Middle frontal gyrus (tissue), 1 donor: ENCODE data around the gene UBN2.
"Not testable (repeated sequence)": the region's sequence is repeated elsewhere in the genome, so short reads cannot be mapped to it uniquely, and the experiment has no call there.

Source experiments
- DNase-seq: peaks from one replicate; pipeline ENCODE4 v3.0.0-alpha.2; 2015; ENCODE audit warnings: low spot score; ENCODE audit errors: extremely low spot score

The UBN2 gene

GRCh38 chr7:139294951-139295575, 64.0 kb downstream of the UBN2 start:
- no peak for DNase-seq

DNA sequence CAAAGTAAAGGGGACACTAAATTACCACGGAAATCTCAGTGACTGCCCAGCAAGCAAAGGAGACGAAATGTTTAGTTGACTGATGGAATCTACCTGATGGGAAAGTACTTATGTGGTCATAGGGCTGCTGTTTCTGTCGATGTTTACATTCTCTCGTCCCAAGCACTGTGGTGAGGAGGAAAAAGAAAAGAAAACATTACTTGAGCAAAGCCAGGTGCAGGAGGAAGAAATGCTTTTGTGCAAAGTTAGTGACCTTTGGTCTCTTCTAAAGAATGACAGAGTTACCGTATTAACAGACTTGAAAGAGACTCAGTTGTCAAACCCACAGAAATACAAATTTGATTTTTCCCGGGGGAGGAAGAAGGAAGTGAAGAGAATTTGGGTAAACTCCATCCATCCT, 66.8 kb downstream of the UBN2 start:
- DNase-seq: no peak

DNA sequence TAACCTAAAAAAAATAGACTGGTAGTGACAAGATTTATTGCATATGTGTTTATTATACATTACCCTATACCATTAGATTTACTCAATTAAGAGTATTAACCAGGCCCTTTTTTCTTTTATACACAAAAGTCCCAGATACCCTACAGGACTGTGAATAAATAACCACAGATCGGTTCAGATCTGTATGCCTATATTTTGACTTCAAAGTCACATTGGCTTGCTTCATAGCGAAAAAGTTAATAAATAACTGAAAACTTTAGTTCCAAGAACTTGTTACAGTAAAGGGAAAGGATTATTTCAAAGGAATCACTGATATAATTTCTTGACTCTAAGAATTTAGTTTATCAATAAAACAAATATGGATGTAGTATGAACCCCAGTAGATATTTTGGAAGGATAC, 68.3 kb downstream of the UBN2 start:
- DNase-seq: no peak

DNA sequence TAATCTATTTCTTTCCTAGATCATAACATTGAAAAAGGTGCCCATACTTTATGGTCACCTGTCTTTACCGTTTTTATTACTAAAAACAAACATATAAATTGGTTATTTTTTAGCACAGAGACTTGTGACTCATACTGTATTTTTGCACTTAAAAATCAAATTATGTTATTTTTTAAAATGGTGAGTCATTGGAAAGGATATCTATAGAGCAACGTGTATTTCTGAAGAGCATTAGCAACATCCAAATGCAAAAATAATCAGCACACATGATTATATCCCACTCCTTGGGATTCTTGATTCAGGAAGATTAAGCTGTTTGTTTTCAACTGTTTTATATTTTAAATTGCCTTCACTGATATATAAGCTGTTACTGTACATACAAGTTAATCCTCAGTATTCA, 69.4 kb downstream of the UBN2 start:
- DNase-seq: no peak

- DNase-seq: no peak
Observed at GRCh38 chr7:139304517-139304916, 73.5 kb downstream of the UBN2 start.

DNA sequence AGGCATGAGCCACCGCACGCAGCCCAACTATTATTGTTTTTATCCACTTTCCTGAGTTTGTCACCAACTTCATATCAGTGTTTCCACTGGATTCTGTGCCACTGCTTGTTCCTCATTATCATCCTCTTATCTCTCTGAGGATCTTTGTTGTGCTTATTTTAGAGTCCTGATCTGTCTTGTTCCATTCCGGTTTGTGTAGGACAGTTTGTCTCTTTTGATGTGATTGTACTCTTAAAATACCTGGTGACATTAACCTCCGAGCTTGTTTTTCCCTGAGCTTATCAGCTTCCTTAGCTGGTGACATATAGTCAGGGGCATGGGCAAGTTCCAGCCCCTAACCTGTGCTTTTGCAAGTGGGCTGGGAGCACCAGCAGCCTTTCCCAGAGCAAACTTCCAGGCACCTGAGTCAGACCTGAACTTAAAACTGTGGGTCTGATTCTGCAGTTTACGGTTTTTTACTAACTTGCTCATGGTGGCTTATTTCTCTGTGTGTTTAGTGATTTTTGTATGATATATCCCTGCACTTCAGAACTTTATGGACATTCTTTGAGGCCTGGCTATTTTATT, 87.0 kb downstream of the UBN2 start:
- no peak for DNase-seq

- DNase-seq: no peak
Observed at GRCh38 chr7:139321071-139321745, 90.2 kb downstream of the UBN2 start.

GRCh38 chr7:139324709-139325108, 93.7 kb downstream of the UBN2 start:
- DNase-seq: not testable (repeated sequence)

DNA sequence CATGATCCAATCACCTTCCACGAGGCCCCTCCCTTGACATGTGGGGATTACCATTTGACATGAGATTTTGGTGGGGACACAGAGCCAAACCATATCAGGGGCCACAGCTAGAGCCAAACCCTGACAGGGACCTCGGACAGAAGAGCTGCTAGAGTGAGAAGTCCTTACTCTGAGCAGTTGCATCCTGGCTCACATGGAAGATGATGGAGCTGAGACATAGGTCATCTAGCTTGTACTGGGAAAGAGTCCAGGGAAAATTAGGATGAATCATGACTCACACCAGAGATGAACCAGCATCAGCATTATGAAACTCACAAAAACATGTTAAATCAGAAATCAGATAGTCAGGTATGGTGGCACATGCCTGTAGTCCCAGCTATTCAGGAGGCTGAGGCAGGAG, 97.3 kb downstream of the UBN2 start:
- DNase-seq: no peak

GRCh38 chr7:139329119-139329518, 98.1 kb downstream of the UBN2 start:
- DNase-seq: no peak

DNA sequence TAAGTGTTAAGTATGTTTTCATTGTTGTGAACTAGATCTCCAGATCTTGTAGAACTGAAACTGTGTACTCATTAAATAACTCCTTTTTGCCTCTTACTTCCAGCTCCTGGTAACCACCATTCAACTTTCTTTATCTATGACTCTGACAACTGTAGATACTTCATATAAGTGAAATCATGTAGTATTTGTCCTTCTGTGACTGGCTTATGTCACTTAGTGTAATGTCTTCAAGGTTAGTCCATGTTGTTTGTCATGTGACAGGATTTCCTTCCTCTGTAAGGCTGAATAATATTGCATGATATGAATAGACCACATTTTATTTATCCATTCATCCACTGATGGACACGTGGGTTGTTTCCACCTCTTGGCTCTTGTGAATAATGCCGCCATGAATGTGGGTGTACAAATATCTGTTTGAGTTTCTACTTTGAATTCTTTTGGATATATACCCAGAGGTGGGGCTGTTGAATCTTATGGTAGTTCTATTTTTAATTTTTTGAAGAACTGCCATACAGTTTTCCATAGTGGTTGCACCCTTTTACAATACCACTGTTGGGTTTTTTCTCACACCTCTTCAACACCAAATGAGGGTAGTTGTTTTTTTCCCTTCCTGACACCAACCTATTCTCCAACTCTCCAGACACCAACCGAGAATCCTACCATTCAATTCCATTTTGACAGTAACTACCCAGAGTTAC, 99.4 kb downstream of the UBN2 start:
- DNase-seq: no peak

DNA sequence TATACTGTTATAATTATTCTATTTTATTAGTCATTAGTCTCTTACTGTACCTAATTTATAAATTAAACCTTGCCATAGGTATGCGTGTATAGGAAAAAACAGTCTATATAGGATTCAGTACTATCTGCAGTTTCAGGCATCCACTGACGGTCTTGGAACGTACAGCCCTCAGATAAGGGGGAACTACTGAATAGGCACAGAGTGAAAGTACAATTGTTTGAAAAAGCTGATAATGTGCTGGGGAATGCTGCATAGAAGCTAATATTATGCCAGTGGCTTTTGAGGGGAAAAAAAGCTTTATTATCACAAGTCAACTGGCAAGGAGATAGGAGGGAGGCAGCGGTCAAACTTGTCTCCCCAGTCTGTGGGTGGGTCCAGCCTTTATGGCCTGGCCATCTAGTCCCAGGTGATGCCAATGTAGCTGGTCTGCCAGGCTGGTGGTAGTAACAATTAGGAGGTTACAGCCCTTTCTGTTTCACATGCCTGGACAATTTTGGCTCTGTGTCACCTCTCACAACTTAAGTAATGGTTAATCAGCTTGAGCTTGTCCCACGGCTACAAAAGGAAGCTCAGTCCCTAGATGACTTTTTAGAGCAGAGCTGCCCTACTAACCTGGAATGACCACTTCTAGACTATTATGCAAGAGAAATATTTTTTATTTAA, 101.8 kb downstream of the UBN2 start:
- no peak for DNase-seq

GRCh38 chr7:139333443-139333842, 102.4 kb downstream of the UBN2 start:
- not testable (repeated sequence) for DNase-seq

DNA sequence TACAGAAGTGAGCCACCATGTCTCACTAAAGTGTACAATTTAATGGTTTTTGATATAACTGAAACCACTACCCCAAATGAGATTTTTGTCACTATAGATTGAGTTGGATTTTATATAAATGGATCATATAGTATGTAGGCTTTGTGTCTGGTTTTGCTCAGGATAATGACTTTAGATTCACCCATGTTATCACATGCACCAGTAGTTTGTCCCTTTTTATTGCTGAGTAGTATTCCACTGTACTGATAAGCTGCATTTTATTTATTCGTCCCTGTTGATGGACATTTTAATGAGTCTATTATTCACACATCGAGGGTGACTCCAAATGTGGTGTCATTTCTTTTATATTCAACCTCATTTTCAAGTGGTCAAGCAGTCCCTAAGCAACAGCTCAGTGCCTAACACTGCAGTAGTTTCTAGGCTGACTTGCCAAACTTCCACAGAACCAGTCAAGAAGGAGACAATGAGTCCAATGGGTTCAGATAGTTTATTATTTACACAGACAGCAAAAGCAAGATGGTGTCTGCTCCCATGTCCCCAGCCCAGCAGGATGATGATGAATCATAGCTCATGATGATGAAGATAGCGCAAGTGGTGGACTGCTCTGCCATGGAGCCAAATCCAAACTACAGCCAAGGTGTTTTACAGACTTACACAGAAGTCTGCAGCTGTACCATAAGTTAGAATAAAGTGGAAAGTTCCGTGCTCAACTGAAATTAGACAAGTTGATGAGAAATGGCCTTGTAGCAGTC, 103.5 kb downstream of the UBN2 start:
- no peak for DNase-seq

- no peak for DNase-seq
Observed at GRCh38 chr7:139339025-139339424, 108.0 kb downstream of the UBN2 start.

DNA sequence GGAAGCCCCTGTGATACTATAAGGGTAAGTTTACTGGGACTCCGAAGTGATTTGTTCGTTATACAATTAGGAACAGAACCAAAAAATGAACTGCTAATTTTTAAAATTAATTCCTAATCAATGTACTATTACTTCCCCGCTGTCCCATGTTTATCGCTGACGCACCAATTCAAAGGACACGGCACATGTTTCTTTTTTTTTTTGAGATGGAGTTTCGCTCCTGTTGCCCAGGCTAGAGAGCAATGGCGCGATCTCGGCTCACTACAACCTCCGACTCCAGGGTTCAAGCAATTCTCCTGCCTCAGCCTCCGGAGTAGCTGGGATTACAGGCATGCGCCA, 108.6 kb downstream of the UBN2 start:
- no peak for DNase-seq

GRCh38 chr7:139340037-139340807, 109.2 kb downstream of the UBN2 start:
- DNase-seq: peak; percentile 97

DNA sequence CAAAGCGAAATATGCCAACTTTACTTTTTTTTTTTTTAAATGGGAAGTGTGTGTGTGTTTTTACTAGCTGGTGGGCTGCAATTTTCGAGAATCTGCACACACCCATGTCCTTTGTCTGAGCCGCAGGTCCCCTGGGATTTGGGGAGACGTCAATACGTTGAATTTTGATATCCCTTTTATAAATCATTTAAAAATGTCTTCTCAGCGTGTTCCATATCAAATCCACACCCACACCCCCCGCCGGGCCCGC, 109.7 kb downstream of the UBN2 start:
- DNase-seq: no peak

DNA sequence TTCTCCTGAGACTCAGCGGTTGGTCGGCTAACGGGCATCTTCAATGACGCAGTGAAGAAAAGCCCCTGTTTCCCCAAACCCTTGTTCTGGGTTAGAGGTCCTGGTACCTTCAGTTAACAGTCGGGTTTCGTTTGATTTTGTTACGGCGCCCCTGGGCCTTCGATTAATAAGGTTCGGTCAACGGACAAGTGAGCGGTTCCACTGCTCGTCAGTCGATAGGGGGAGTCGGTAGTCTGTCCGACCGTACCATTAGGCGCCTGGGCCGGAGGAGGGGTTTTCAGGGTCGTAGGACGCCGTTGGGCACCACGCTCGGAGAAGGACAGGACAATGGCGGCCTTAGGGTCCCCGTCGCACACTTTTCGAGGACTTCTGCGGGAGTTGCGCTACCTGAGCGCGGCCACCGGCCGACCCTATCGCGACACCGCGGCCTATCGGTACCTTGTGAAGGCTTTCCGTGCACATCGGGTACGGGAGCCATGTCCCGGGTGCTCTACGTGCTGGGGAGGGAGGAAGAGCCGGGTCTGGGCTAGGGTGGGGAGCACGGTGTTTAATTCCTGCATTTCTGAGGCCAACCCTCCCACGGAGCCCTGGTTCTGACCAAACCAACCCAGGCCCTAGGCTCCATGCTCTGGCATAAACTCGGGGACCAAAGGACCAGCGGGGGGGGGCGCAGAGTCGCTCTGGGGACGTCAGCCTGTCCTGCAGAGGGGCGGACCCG, 110.2 kb downstream of the UBN2 start, which contains the start of gene FMC1:
Gene FMC1, plus strand, starts transcription at position 280 of the 718 bp plus-strand sequence. Its CDS starts 48 bp downstream, at position 328.
- peak; percentile 83 for DNase-seq

DNA sequence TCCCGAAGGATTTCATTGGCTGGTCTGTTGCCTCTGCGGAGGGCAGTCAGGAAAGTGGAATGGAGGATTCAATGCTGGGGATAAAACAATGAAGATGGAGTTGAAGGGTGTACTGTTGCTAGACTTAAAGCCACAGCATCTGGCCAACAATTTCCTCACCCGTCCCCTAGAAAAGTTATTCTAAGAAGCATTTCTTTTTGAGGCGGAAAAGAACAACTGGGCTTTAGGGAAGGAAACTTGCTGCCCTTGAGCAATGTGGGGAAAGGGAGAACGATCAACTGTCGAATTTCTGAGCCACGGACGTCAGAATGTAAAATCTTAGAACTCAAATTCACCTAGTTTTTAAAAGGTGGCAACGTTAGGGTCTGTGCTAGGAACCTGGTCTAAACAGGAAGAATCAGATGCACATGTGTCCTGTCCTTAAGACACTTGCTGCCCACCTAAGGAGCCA, 110.8 kb downstream of the UBN2 start:
- no peak for DNase-seq
